GM23248 (cell line): ENCODE data around the gene TRIM6. TPM values are rescaled to one million over a fixed set of nuclear protein-coding genes. Genes with fewer than 3 reads are reported as not detected.
A peak's percentile ranks its signal among the peaks of the same experiment; 100 is the strongest.

Experiments used
- DNase-seq: peaks from one replicate; pipeline ENCODE4 v3.0.0-alpha.2; 2015
- H2AFZ ChIP-seq: fragments of 200-600 bp; sonication (generic); 2 replicates; pipeline ENCODE4 v1.6.1; 2016; ENCODE audit warnings: antibody characterized with exemption
- H3F3A ChIP-seq: fragments of 200-600 bp; sonication (generic); 2 replicates; pipeline ENCODE4 v1.6.1; 2016; ENCODE audit warnings: mild to moderate bottlenecking, antibody characterized with exemption, mixed run types; ENCODE audit not compliant: insufficient read depth
- H3K27ac ChIP-seq: fragments of 200-600 bp; sonication (generic); 2 replicates; pipeline ENCODE4 v1.5.1; 2016; ENCODE audit warnings: mild to moderate bottlenecking
- H3K27me3 ChIP-seq: fragments of 200-600 bp; sonication (generic); replicated peaks from 2 replicates; pipeline ENCODE4 v1.6.1; 2016; ENCODE audit warnings: mild to moderate bottlenecking; ENCODE audit not compliant: insufficient read depth
- H3K36me3 ChIP-seq: fragments of 200-600 bp; sonication (generic); 2 replicates; pipeline ENCODE4 v1.6.1; 2016; ENCODE audit warnings: low read depth, mild to moderate bottlenecking
- H3K4me1 ChIP-seq: fragments of 200-600 bp; sonication (generic); 2 replicates; pipeline ENCODE4 v1.6.1; 2016; ENCODE audit warnings: mild to moderate bottlenecking; ENCODE audit not compliant: insufficient read depth
- H3K4me2 ChIP-seq: fragments of 200-600 bp; sonication (generic); one replicate; pipeline ENCODE4 v1.6.1; 2016; ENCODE audit warnings: mild to moderate bottlenecking; ENCODE audit not compliant: unreplicated experiment
- H3K4me3 ChIP-seq: fragments of 200-600 bp; sonication (generic); 2 replicates; pipeline ENCODE4 v1.5.1; 2016; ENCODE audit warnings: mild to moderate bottlenecking
- H3K79me2 ChIP-seq: fragments of 200-600 bp; sonication (generic); 2 replicates; pipeline ENCODE4 v1.6.1; 2016; ENCODE audit warnings: mild to moderate bottlenecking; ENCODE audit not compliant: insufficient read depth
- H3K9ac ChIP-seq: fragments of 200-600 bp; sonication (generic); 2 replicates; pipeline ENCODE4 v1.6.1; 2016; ENCODE audit warnings: mild to moderate bottlenecking
- H3K9me2 ChIP-seq: fragments of 200-600 bp; sonication (generic); 2 replicates; pipeline ENCODE4 v1.6.1; 2016; ENCODE audit warnings: mixed run types, mild to moderate bottlenecking, moderate library complexity; ENCODE audit not compliant: insufficient read depth
- H3K9me3 ChIP-seq: fragments of 200-600 bp; sonication (generic); one replicate; pipeline ENCODE4 v1.6.1; 2017; ENCODE audit warnings: low read depth
- H4K20me1 ChIP-seq: fragments of 200-600 bp; sonication (generic); 2 replicates; pipeline ENCODE4 v1.6.0; 2016; ENCODE audit not compliant: insufficient read depth
- EZH2 ChIP-seq: fragments of 200-600 bp; sonication (generic); IDR thresholded peaks from 2 replicates; pipeline ENCODE4 v1.6.1; 2018; ENCODE audit warnings: antibody characterized with exemption, mild to moderate bottlenecking; ENCODE audit not compliant: insufficient read depth, poor library complexity, severe bottlenecking
- EZH2phosphoT487 ChIP-seq: fragments of 200-600 bp; sonication (generic); IDR thresholded peaks from 2 replicates; pipeline ENCODE4 v1.6.1; 2018; ENCODE audit warnings: antibody characterized with exemption, moderate library complexity, mild to moderate bottlenecking, low read depth; ENCODE audit not compliant: insufficient read depth
- WGBS, 2 experiments: methylation state at CpG; one replicate each; pipeline ENCODE4 v1.1.6; 2015 to 2017; ENCODE audit warnings: low lambda C conversion rate in 2 of 2, low coverage in 1 of 2; ENCODE audit errors: missing lambda C conversion rate in 2 of 2; 5-methylcytosine and 5-hydroxymethylcytosine counted together
- in situ Hi-C: fragments of 300-500 bp; cut with MboI; formaldehyde crosslinking; loops from 2 replicates; pipeline ENCODE4 v1.15.0; 2020
- polyA plus RNA-seq: library from polyadenylated mRNA; unstranded; fragments of >200 nt; fragmentation: Nextera tagmentation; extraction: Ambion mirVana; gene quantifications from 2 replicates; pipeline ENCODE4 v1.2.1, GENCODE V29; 2016
- total RNA-seq: library from RNA; depleted of rRNA; stranded (reverse); fragments of >200 nt; shearing (Covaris generic); gene quantifications from 2 replicates; pipeline ENCODE4 v1.2.3, GENCODE V29; 2014; rRNA removed

The TRIM6 gene, protein sequence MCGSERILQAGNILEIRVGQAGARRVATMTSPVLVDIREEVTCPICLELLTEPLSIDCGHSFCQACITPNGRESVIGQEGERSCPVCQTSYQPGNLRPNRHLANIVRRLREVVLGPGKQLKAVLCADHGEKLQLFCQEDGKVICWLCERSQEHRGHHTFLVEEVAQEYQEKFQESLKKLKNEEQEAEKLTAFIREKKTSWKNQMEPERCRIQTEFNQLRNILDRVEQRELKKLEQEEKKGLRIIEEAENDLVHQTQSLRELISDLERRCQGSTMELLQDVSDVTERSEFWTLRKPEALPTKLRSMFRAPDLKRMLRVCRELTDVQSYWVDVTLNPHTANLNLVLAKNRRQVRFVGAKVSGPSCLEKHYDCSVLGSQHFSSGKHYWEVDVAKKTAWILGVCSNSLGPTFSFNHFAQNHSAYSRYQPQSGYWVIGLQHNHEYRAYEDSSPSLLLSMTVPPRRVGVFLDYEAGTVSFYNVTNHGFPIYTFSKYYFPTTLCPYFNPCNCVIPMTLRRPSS
- total RNA-seq (2.3 and 3.6 TPM in 2 replicates), polyA plus RNA-seq (1.9 and 2.2 TPM in 2 replicates)

- Histone ChIP-seq H3K27ac (no peak within 1 kb of the TSS), H4K20me1 (no peaks in the 10 kb centered on the region), H2AFZ (peak within 1 kb of the TSS; percentile 90), H3K4me3 (peak within 1 kb of the TSS; percentile 86), H3K9me2 (no peaks in the 10 kb centered on the region), H3K9ac (peak within 1 kb of the TSS; percentile 78), H3K36me3 (no peaks in the 10 kb centered on the region), H3F3A (peaks cover 11% of the 10 kb centered on the region; the same call in 1 of the 2 replicates), H3K27me3 (no peaks in the 10 kb centered on the region), H3K79me2 (no peaks in the 10 kb centered on the region), H3K4me1 (peaks cover 9% of the 10 kb centered on the region), H3K9me3 (no peaks in the 10 kb centered on the region), H3K4me2 (peak within 1 kb of the TSS; percentile 95)
- WGBS, 2 experiments, result 7 to 9% methylated on average over 20 of the region's 20 CpGs
- in situ Hi-C loops, result no loop called here
- peak; percentile 66 for DNase-seq
- no peak for TF ChIP-seq EZH2phosphoT487
- no peak for TF ChIP-seq EZH2
These were observed at the start of gene TRIM6 for GRCh38 chr11:5596607-5597201. TRIM6 (plus strand) TSS chr11:5596637; CDS start chr11:5596898, 261 bp downstream.

- Histone ChIP-seq H3F3A (no peaks in the 10 kb centered on the region), H3K9ac (no peak overlapping the region), H3K9me2 (no peaks in the 10 kb centered on the region), H3K9me3 (no peaks in the 10 kb centered on the region), H3K4me3 (no peak overlapping the region), H4K20me1 (no peaks in the 10 kb centered on the region), H2AFZ (no peak overlapping the region), H3K4me2 (no peak overlapping the region), H3K27ac (no peak overlapping the region), H3K27me3 (no peaks in the 10 kb centered on the region), H3K4me1 (peaks cover 14% of the 10 kb centered on the region; the same call in 1 of the 2 replicates), H3K79me2 (no peaks in the 10 kb centered on the region), H3K36me3 (no peaks in the 10 kb centered on the region)
- no peak for TF ChIP-seq EZH2phosphoT487
- no peak for TF ChIP-seq EZH2
- 97 to 100% methylated on average over 1 of the region's 1 CpG for WGBS, 2 experiments
- no peak for DNase-seq
- in situ Hi-C loops, result no loop called here
These were observed 48.5 kb upstream of the TRIM6 start for GRCh38 chr11:5547982-5548381.

- Histone ChIP-seq H3K4me2 (no peak within 1 kb of the TSS), H3K27ac (no peak within 1 kb of the TSS), H3K9me3 (no peaks in the 10 kb centered on the region), H3K27me3 (no peaks in the 10 kb centered on the region), H3K4me3 (no peak within 1 kb of the TSS), H4K20me1 (no peaks in the 10 kb centered on the region), H3F3A (no peaks in the 10 kb centered on the region), H2AFZ (no peak within 1 kb of the TSS), H3K79me2 (no peaks in the 10 kb centered on the region), H3K4me1 (peaks cover 14% of the 10 kb centered on the region; the same call in 1 of the 2 replicates), H3K36me3 (no peaks in the 10 kb centered on the region), H3K9ac (no peak within 1 kb of the TSS), H3K9me2 (no peaks in the 10 kb centered on the region)
- 53 to 59% methylated on average over 1 of the region's 1 CpG for WGBS, 2 experiments
- in situ Hi-C loops, result no loop called here
- TF ChIP-seq EZH2 (no peak), EZH2phosphoT487 (no peak)
- no peak for DNase-seq
These were observed 48.0 kb upstream of the TRIM6 start, which contains the start of gene OR52H1 for GRCh38 chr11:5548440-5548839. OR52H1 (minus strand) TSS chr11:5548540; CDS start chr11:5545505, 3,035 bp downstream.

GRCh38 chr11:5550440-5551095 is 45.9 kb upstream of the TRIM6 start:
- peaks cover 14% of the 10 kb centered on the region; the same call in 1 of the 2 replicates for H3K4me1 ChIP-seq
- no peak overlapping the region for H3K27ac ChIP-seq
- no peaks in the 10 kb centered on the region for H3K79me2 ChIP-seq
- WGBS, 2 experiments, result 36 to 37% methylated on average over 5 of the region's 5 CpGs
- TF ChIP-seq EZH2phosphoT487 (no peak), EZH2 (no peak)
- H3K27me3 ChIP-seq, result no peaks in the 10 kb centered on the region
- in situ Hi-C loops, result no loop called here
- DNase-seq, result peak; percentile 87
- no peak overlapping the region for H2AFZ ChIP-seq
- peak overlapping the region; percentile 34 for H3K4me2 ChIP-seq
- H3F3A ChIP-seq, result no peaks in the 10 kb centered on the region
- no peak overlapping the region for H3K4me3 ChIP-seq
- no peaks in the 10 kb centered on the region for H3K36me3 ChIP-seq
- H3K9me3 ChIP-seq, result no peaks in the 10 kb centered on the region
- H3K9me2 ChIP-seq, result no peaks in the 10 kb centered on the region
- H3K9ac ChIP-seq, result no peak overlapping the region
- no peaks in the 10 kb centered on the region for H4K20me1 ChIP-seq
